AML-193 (cell line): Measurements from ENCODE around the gene SLC35A3.
"Not testable (repeated sequence)": the region's sequence is repeated elsewhere in the genome, so short reads cannot be mapped to it uniquely, and the experiment has no call there.

Experiments used
- DNase-seq, 2 experiments: peaks; one replicate each; lab custom pipeline; 2025; lab: John Stamatoyannopoulos, UW

The SLC35A3 gene

GRCh38 chr1:99975529-99975928 lies 5.7 kb downstream of the SLC35A3 start:
- no peak for DNase-seq

DNA sequence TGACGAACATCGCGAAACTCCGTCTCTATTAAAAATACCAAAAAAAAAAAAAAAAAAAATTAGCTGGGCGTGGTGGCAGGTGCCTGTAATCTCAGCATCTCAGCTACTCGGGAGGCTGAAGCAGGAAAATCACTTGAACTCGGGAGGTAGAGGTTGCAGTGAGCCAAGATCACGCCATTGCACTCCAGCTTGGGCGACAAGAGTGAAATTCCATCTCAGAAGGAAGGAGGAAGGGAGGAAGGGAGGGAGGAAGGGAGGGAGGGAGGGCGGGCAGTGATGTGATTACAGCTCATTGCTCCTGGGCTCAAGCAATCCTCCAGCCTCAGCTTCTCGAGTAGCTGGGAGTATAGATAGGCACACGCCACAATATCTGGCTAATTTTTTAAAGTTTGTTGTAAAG lies 7.5 kb downstream of the SLC35A3 start:
- DNase-seq: not testable (repeated sequence)

DNA sequence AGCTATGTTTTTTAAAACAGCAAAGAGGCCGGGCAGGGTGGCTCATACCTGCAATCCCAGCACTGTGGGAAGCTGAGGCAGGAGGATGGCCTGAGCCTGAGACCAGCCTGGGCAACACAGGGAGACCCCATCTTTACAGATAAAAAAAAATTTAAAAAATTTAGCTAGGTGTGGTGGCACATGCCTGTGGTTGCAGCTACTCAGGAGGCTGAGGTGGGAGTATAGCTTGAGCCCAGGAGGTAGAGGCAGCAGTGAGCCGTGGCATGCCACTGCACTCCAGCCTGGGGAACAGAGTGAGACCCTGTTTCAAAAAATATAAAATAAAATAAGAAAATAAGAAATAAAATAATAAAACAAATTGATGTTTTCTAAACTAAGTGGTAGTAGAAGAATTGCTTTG lies 8.4 kb downstream of the SLC35A3 start:
- DNase-seq: no peak

- no peak for DNase-seq
Measured at GRCh38 chr1:99979091-99979490, 9.3 kb downstream of the SLC35A3 start.

DNA sequence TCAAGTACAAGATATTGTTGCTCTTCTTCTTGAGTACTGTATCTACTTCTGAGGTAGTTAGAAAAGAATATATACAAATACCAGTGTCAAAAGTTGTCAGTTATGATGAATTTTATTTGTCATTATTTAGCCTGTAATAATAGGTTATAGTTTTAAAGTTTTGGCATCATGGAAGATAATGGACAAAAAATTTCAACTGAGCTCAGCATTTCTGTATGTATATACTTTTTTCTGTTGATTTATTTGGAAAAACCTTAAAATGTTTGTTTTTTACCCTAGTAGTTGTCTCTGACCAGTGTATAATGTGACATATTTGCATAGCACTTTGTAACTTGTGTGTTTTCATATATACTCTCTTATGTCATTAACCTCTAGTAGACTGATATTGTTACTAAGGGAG lies 11.1 kb downstream of the SLC35A3 start:
- no peak for DNase-seq

DNA sequence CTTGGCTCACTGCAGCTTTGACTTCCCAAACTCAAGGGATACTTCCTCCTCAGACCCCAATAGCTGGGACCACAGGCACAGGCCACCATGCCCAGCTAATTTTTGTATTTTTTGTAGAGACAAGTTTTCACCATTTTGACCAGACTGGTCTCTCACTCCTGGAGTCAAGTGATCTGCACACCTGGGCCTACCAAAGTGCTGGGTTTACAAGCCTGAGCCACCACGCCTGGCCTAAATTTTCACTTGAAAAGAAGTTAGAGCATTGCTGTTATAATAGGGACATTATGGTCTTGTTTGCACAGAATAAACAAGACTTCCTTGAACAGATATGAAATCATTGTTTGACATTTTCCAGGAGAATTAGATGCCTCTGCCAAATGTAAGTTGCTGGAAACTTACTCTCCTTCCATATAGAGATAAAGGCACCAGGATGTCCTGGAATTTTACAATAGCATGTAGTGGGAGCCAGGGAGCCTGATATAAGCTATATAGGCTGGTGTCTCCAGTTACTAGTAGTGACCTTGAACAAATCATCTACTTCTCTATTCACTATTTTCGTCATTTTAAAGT lies 16.9 kb downstream of the SLC35A3 start:
- DNase-seq: no peak

DNA sequence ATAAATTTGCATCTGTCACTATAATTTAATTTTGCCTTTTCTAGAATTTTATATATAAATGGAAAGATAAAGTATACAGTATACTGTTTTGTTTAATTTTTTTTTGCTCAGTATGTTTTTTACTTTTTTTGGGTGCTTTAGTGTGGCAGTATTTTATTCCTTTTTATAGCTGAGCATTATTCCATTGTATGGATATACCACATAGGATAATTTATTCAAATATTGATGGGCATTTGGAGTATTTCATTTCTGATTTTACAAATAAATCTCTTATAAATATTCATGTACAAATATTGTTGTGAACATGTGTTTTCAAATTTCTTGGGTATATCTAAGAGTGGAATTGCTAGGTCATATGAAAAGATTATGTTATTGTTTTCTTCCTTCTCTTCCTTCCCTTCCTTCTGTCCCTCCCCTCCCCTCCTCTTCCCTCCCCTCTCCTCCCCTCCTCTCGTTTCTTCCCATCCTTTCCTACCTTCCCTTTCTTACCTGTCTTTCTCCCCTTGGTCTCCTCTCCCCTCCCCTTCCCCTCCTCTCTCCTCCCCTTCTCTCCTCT lies 18.5 kb downstream of the SLC35A3 start:
- no peak for DNase-seq

- no peak for DNase-seq
Measured at GRCh38 chr1:99992044-99992722, 22.4 kb downstream of the SLC35A3 start.

GRCh38 chr1:99992760-99993467 lies 23.1 kb downstream of the SLC35A3 start:
- no peak for DNase-seq

- no peak for DNase-seq
Measured at GRCh38 chr1:99993468-99993845, 23.7 kb downstream of the SLC35A3 start.

GRCh38 chr1:99994496-99994895 lies 24.7 kb downstream of the SLC35A3 start:
- no peak for DNase-seq

- DNase-seq: no peak
Measured at GRCh38 chr1:99996951-99997350, 27.2 kb downstream of the SLC35A3 start.

- no peak for DNase-seq
Measured at GRCh38 chr1:100001462-100001861, 31.7 kb downstream of the SLC35A3 start.

- no peak for DNase-seq
Measured at GRCh38 chr1:100005424-100005823, 35.6 kb downstream of the SLC35A3 start.

GRCh38 chr1:100006688-100007087 lies 36.9 kb downstream of the SLC35A3 start:
- no peak for DNase-seq

DNA sequence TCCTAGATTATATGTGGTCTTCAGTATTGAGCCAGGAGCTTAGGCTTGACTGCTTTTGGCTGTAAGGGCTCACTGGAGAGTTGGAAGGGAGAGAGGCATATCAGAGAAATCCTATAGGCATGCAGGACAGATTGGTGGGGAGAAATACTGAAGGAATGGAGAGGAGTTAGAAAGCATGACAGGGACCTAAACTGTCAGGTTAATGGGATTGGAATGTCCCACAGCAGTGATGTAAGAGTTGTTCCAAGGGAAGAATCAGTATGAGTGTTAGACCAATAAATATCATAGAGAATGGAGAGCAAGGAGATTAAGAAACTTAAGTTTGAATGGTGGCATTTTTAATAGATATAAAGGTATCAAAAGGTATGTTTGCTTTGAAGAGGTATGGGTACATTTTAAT lies 39.7 kb downstream of the SLC35A3 start:
- DNase-seq: no peak

- no peak for DNase-seq
Measured at GRCh38 chr1:100010804-100011203, 41.0 kb downstream of the SLC35A3 start.

DNA sequence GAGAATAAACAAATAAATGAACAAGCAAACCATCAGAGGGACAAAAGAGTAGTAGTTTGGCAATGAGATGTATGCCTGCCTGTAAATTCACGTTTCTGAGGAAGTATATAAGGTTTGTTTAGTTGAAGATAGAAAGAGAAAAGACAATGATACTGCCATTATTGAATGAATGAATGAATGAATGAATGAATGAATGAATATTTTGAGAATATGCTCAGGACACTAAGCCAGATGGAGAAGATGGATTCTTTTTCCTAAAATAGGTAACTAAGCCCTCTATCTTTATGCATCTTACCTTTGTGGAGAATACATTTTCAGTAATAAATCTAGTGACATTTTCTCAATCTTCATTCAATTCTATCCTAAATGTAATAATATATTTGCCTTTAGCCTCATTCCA lies 49.4 kb downstream of the SLC35A3 start:
- no peak for DNase-seq

GRCh38 chr1:100023482-100023881 lies 53.7 kb downstream of the SLC35A3 start:
- no peak for DNase-seq

DNA sequence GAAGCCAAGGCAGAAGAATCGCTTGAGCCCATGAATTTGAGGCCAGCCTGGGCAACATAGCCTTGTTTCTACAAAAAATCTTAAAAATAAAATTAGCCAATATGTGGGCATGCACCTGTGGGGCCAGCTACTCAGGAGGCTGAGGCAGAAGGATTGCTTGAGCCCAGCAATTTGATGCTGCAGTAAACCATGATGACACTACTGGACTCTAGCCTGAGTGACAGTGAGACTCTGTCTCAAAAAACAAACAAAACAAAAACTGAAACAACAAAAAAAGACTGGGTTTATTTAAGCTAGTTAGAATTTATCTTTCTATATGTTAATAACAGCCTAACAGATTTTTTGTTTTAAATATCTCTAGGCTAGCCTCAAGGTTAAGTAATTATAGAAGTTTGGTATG lies 57.4 kb downstream of the SLC35A3 start:
- DNase-seq: no peak

DNA sequence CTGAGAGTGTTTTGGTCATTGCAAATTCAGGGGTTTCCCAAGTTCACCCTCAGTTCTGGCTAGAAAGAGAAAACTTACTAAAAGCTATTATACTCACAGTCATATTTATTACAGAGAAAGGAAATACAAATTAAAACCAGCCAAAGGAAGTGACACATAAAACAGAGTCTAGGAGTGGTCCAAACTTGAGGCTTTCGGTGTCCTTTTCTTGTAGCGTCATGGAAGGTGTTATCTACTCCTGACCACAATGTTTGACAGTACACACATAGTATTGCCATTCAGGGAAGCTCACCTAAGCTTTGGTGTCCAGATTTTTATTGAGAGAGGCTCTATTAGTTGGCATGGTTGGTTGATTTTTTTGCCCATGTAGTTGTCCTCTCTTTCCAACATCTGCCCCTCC lies 59.0 kb downstream of the SLC35A3 start:
- DNase-seq: no peak

GRCh38 chr1:100034470-100034869 lies 64.7 kb downstream of the SLC35A3 start:
- DNase-seq: peak; percentile 51 to 63

DNA sequence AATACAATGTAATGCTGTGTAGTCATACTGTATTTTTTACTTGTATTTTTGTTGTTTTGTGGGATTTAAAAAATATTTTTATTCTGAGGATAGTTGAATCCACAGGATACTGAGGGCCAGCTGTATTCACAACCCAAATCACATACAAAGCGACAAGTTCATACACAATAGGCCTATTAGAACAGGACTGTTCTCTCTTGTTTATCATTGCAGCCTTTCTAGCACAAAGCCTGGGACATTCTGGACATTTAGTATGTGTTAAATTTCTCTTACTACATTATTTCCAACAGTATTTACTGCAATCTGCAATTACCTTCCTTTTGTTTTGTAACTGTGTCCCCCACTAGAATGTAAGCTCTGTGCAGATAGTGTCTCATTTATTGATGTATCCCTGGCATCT lies 65.4 kb downstream of the SLC35A3 start:
- no peak for DNase-seq
